ENCODE data around the gene RHOJ.

GRCh38 chr14:63301891-63302534, 97.8 kb downstream of the RHOJ start:
- TF ChIP-seq CTCF (IDR thresholded peaks at IDR 0.05) (no peak), ZFX (IDR thresholded peaks at IDR 0.05; ENCODE audit: borderline replicate concordance) (no peak)
